Lower lobe of right lung (tissue), 2 donors: Measurements from ENCODE around the gene MEX3A. TPM values are rescaled to one million over a fixed set of nuclear protein-coding genes. Genes with fewer than 3 reads are reported as not detected.

Experiments
- ATAC-seq, 2 donors: fragments of 200-7000 bp; cut with Tn5 transposase; one replicate each; pipeline ENCODE4 v1.9.1; 2020 to 2022; ENCODE audit warnings: mild to moderate bottlenecking in 2 of 2, moderate library complexity in 2 of 2
- DNase-seq: peaks from one replicate; pipeline ENCODE4 v3.0.0-alpha.2; 2020
- H3K27ac ChIP-seq: fragments of 200-600 bp; one replicate; pipeline ENCODE4 v1.8.0; 2022
- H3K27me3 ChIP-seq: fragments of 200-600 bp; one replicate; pipeline ENCODE4 v1.8.0; 2022; ENCODE audit warnings: low read depth
- H3K36me3 ChIP-seq: fragments of 200-600 bp; one replicate; pipeline ENCODE4 v1.8.0; 2022; ENCODE audit warnings: mild to moderate bottlenecking
- H3K4me1 ChIP-seq: fragments of 200-600 bp; one replicate; pipeline ENCODE4 v1.8.0; 2022
- H3K4me3 ChIP-seq: fragments of 200-600 bp; one replicate; pipeline ENCODE4 v1.8.0; 2022; ENCODE audit warnings: mild to moderate bottlenecking
- H3K9me3 ChIP-seq: fragments of 200-600 bp; one replicate; pipeline ENCODE4 v1.8.0; 2022
- intact Hi-C: fragments of 100-400 bp; cut with DNase I; formaldehyde crosslinking; loops from one replicate; pipeline ENCODE4 v1.11.0; 2022
- total RNA-seq: library from RNA; stranded (reverse); fragmentation: NEBNext Ultra II Directional; extraction: Animal tissue kit (Norgen Biotek cat#: 25700); gene quantifications from one replicate; pipeline ENCODE4 v1.2.1, GENCODE V29; 2021
- TF ChIP-seq, protein P1 (sequence below): fragments of 200-600 bp; IDR thresholded peaks from one replicate; pipeline ENCODE4 v1.8.0; 2022; ENCODE audit warnings: antibody characterized with exemption, mild to moderate bottlenecking
- donor health status: DM: no; HTN: yes; CAD: no; lungs with severe emphysema.

The MEX3A gene
- total RNA-seq, 1 donor from 2014 or later, result 0.74 TPM

DNA sequence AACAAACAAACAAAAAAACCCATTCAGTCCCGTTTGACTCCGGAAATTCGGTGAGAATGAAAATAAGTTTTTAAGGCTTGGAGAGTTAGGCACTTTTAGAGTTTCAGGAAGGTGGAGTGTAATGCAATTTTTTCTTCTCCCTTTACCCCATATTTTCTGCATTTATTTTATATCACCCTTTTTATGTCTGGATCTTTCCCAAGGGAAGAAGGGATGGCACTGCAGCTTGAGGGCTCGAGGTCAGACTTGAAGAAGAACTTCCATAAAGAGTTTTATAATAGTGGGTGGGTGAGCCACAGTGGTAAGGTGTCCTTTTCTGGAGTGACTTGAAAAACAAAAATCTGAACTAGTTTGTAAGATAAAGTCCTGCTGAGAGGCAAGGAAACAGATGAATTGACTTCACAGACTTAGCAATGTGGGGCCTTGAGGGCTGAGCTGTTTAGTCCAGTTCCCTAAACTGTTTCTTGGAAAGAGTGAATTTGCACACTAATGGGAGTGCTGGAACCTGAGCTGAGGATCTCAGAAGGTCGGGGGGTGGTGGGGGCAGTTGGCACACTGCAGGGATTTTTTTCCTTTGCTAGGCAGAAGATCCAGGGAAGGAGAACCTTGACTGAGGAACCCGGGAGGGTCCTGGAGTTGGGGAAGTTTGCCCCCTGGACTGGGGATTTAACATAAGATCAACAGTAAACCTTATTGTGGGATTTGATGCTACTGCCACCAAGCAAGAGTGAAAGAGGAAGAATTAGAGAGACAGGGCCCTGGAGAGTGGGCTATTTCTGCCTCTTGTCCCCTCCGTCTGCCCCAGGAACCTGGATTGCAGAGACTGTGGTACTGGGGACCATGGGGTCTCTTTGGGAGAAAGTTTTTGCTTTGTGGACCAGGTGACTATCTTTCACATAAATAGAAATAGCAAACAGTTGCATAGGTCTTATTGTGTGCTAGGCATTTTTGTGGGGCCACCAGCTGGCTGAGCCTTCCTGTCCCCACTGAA, 1.8 kb upstream of the MEX3A start:
- Histone ChIP-seq H3K4me3 (peak overlapping the region; percentile 72), H3K36me3 (no peaks in the 10 kb centered on the region), H3K4me1 (peaks cover 21% of the 10 kb centered on the region), H3K27me3 (no peaks in the 10 kb centered on the region), H3K9me3 (no peaks in the 10 kb centered on the region), H3K27ac (no peak overlapping the region)
- intact Hi-C loops, result no loop called here
- TF ChIP-seq, protein P1, sequence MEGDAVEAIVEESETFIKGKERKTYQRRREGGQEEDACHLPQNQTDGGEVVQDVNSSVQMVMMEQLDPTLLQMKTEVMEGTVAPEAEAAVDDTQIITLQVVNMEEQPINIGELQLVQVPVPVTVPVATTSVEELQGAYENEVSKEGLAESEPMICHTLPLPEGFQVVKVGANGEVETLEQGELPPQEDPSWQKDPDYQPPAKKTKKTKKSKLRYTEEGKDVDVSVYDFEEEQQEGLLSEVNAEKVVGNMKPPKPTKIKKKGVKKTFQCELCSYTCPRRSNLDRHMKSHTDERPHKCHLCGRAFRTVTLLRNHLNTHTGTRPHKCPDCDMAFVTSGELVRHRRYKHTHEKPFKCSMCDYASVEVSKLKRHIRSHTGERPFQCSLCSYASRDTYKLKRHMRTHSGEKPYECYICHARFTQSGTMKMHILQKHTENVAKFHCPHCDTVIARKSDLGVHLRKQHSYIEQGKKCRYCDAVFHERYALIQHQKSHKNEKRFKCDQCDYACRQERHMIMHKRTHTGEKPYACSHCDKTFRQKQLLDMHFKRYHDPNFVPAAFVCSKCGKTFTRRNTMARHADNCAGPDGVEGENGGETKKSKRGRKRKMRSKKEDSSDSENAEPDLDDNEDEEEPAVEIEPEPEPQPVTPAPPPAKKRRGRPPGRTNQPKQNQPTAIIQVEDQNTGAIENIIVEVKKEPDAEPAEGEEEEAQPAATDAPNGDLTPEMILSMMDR, result no peak
- DNase-seq (no peak), ATAC-seq (no peak)

DNA sequence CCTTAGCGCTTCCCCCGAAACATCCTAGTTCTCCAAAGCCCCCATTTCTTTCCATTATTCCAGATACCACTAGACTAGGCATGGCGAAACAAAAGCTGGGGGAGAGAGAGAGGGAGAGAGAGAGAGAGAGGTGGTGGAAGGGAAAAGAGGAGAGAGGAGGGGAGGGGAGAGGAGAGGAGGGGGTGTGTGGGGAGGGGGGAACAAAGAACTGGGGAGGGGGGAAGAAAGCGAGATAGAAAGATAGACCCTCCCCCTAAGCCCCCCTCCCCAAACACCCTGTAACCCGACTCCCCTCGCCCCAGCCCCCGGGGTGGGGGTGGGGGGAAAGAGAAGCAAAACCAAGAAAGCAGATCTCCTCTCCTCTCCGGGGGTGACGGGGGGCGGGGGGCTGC, 352 bp downstream of the MEX3A start:
- DNase-seq (no peak), ATAC-seq (peak in 1 of 2 donors; percentile 1)
- no peaks in the 10 kb centered on the region for H3K9me3 ChIP-seq
- intact Hi-C loops, result no loop called here
- no peaks in the 10 kb centered on the region for H3K36me3 ChIP-seq
- TF ChIP-seq, protein P1, result no peak
- no peaks in the 10 kb centered on the region for H3K27me3 ChIP-seq
- H3K4me1 ChIP-seq, result peaks cover 21% of the 10 kb centered on the region
- H3K4me3 ChIP-seq, result peak overlapping the region; percentile 72
- no peak overlapping the region for H3K27ac ChIP-seq

DNA sequence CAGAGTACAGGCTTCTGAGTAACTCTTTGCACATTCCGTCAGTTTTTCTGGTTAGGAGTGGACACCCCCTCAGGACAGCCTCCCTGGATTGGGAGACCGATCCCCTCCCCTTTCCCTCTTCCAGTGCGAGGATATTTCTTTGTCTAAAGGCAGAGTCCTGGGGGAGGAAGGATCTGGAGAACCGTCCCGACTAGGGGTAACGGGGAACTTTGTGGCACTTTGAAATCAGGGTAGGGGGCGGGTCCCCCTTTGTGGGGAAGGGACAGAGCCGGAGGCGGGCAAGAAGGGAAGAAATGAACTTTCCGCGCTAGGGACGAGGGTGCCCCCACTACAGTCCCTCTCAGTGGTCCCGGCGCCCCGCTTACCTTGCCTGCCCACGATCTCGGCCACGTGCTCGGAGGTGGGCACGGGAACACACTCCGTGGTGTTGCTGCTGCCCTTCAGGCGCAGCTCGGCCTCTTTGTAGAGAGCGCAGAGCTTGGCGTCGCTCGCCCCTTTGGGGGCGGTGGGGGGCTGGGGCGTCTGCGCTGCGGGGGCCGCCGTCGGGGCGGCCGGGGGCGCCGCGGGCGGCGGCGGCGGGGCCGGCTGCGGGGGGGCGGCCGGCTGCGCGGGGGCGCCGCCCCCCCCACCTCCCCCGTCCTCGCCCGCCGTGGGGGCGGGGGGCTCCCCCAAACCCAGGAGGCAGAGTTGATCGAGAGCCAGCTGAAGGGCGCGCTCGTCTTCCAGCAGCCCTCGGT, 917 bp downstream of the MEX3A start:
- H3K36me3 ChIP-seq, result no peaks in the 10 kb centered on the region
- H3K27ac ChIP-seq, result no peak overlapping the region
- peak overlapping the region; percentile 72 for H3K4me3 ChIP-seq
- H3K4me1 ChIP-seq, result peaks cover 21% of the 10 kb centered on the region
- H3K9me3 ChIP-seq, result no peaks in the 10 kb centered on the region
- no peaks in the 10 kb centered on the region for H3K27me3 ChIP-seq
- intact Hi-C loops, result no loop called here
- no peak for DNase-seq
- TF ChIP-seq, protein P1, result no peak
- no peak for ATAC-seq

DNA sequence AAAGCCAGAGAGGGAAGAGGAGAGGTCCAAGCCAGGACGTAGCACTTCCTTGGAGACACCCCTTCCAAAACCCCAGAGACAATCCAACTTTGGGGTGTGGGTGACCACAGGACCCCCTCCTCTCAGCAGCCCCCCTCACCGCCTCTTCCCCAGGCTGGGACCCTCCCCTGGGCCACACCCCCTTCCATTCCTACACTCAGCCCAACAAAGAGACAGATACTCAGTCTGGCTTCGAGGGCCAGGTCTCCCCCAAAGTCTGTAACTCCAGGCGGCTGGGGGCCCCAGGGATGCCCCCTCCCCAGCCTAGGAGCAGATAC, 1.4 kb downstream of the MEX3A start:
- TF ChIP-seq, protein P1, result no peak
- DNase-seq, result no peak
- Histone ChIP-seq H3K36me3 (no peaks in the 10 kb centered on the region), H3K27ac (no peak overlapping the region), H3K9me3 (no peaks in the 10 kb centered on the region), H3K27me3 (no peaks in the 10 kb centered on the region), H3K4me1 (peaks cover 26% of the 10 kb centered on the region), H3K4me3 (no peak overlapping the region)
- intact Hi-C loops, result no loop called here
- ATAC-seq, result no peak

DNA sequence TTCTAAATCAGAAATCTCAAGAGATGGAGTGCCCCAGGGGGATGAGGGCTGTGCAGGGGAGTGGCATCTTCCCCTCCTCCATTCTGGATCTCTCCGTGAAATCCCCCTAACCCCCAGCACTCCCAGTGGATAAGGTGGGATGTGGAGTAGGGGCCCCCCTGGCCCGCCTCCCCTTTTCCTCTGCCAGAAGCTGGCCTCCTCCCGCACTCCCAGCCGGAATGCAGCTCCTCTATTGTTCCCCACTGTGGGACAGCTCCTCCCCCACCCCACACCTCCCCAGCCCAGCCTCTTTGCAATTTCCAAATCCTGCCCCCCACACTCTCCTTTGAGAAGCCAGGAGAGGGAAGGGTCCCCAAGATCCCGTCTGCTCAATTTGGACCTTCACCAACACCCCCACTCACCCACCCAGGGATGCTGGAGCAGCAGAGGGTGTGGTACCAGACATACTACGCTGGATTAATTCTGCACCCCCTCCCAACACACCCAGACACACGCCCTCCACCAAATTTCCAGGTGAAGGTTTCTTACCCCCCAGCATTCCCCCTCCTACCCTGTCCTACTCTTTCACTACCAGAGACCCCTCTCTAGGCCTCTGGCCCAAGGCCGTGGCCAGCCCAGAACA, 1.9 kb downstream of the MEX3A start:
- DNase-seq (no peak), ATAC-seq (no peak)
- TF ChIP-seq, protein P1, result no peak
- peaks cover 31% of the 10 kb centered on the region for H3K4me1 ChIP-seq
- H3K27ac ChIP-seq, result no peak overlapping the region
- H3K4me3 ChIP-seq, result no peak overlapping the region
- intact Hi-C loops, result no loop called here
- no peaks in the 10 kb centered on the region for H3K27me3 ChIP-seq
- H3K9me3 ChIP-seq, result no peaks in the 10 kb centered on the region
- H3K36me3 ChIP-seq, result no peaks in the 10 kb centered on the region
